Measurements from ENCODE around the gene HSPA1A.

Gene HSPA1A

DNA sequence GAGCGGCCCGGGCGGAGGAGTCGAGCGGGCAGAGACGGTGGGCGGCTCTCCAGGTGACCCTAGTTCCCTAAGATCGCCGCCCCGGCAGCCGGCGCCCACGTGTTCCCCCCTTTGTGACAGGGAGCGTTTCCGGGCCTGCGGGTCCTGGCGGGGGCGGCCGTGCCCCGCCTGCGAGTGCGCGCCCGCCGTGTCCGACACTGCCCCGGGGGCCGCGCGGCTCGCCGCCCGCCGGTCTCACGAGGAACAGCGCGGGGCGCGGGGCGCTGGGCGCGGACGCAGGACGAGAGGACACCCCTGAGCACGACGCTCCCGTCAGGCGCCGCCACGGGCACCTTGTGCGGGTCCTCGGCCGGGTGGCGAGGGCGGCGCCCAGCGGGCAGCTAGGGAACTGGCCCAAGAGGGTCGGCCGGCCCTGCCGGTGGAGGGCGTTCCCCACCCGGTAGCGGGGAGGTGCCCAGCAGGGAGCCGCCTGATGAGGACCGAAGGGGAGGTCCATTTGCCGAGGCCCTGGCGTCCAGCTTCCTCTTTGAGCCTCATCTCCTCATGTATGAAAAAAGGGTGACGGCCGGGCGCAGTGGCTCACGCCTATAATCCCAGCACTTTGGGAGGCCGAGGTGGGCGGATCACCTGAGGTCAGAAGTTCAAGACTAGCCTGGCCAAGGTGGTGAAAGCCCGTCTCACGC is 19.6 kb upstream of the HSPA1A start, which contains the start of gene VARS1 (continued):
- TF ChIP-seq, protein P1, sequence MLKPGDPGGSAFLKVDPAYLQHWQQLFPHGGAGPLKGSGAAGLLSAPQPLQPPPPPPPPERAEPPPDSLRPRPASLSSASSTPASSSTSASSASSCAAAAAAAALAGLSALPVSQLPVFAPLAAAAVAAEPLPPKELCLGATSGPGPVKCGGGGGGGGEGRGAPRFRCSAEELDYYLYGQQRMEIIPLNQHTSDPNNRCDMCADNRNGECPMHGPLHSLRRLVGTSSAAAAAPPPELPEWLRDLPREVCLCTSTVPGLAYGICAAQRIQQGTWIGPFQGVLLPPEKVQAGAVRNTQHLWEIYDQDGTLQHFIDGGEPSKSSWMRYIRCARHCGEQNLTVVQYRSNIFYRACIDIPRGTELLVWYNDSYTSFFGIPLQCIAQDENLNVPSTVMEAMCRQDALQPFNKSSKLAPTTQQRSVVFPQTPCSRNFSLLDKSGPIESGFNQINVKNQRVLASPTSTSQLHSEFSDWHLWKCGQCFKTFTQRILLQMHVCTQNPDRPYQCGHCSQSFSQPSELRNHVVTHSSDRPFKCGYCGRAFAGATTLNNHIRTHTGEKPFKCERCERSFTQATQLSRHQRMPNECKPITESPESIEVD (tag by site-specific recombination; IDR thresholded peaks at IDR 0.05), result no peak
- TF ChIP-seq ZNF292 (tag by site-specific recombination; IDR thresholded peaks at IDR 0.05; ENCODE audit: borderline replicate concordance, low read depth), result no peak
- no peak for TF ChIP-seq ZNF138 (tag by site-specific recombination; IDR thresholded peaks at IDR 0.05; ENCODE audit: borderline replicate concordance)
- TF ChIP-seq OVOL3 (tag by site-specific recombination; IDR thresholded peaks at IDR 0.05), result no peak
- peak; percentile 90 for TF ChIP-seq BCL11A (tag by site-specific recombination; IDR thresholded peaks at IDR 0.05; ENCODE audit: low read depth)
- TF ChIP-seq, protein P2, sequence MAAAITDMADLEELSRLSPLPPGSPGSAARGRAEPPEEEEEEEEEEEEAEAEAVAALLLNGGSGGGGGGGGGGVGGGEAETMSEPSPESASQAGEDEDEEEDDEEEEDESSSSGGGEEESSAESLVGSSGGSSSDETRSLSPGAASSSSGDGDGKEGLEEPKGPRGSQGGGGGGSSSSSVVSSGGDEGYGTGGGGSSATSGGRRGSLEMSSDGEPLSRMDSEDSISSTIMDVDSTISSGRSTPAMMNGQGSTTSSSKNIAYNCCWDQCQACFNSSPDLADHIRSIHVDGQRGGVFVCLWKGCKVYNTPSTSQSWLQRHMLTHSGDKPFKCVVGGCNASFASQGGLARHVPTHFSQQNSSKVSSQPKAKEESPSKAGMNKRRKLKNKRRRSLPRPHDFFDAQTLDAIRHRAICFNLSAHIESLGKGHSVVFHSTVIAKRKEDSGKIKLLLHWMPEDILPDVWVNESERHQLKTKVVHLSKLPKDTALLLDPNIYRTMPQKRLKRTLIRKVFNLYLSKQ (tag by site-specific recombination; IDR thresholded peaks at IDR 0.05; ENCODE audit: borderline replicate concordance), result no peak
- TF ChIP-seq ZNF266 (tag by site-specific recombination; IDR thresholded peaks at IDR 0.05; ENCODE audit: low read depth), result no peak
- no peak for TF ChIP-seq MYNN (tag by site-specific recombination; IDR thresholded peaks at IDR 0.05; ENCODE audit: borderline replicate concordance)
- TF ChIP-seq, protein P3, sequence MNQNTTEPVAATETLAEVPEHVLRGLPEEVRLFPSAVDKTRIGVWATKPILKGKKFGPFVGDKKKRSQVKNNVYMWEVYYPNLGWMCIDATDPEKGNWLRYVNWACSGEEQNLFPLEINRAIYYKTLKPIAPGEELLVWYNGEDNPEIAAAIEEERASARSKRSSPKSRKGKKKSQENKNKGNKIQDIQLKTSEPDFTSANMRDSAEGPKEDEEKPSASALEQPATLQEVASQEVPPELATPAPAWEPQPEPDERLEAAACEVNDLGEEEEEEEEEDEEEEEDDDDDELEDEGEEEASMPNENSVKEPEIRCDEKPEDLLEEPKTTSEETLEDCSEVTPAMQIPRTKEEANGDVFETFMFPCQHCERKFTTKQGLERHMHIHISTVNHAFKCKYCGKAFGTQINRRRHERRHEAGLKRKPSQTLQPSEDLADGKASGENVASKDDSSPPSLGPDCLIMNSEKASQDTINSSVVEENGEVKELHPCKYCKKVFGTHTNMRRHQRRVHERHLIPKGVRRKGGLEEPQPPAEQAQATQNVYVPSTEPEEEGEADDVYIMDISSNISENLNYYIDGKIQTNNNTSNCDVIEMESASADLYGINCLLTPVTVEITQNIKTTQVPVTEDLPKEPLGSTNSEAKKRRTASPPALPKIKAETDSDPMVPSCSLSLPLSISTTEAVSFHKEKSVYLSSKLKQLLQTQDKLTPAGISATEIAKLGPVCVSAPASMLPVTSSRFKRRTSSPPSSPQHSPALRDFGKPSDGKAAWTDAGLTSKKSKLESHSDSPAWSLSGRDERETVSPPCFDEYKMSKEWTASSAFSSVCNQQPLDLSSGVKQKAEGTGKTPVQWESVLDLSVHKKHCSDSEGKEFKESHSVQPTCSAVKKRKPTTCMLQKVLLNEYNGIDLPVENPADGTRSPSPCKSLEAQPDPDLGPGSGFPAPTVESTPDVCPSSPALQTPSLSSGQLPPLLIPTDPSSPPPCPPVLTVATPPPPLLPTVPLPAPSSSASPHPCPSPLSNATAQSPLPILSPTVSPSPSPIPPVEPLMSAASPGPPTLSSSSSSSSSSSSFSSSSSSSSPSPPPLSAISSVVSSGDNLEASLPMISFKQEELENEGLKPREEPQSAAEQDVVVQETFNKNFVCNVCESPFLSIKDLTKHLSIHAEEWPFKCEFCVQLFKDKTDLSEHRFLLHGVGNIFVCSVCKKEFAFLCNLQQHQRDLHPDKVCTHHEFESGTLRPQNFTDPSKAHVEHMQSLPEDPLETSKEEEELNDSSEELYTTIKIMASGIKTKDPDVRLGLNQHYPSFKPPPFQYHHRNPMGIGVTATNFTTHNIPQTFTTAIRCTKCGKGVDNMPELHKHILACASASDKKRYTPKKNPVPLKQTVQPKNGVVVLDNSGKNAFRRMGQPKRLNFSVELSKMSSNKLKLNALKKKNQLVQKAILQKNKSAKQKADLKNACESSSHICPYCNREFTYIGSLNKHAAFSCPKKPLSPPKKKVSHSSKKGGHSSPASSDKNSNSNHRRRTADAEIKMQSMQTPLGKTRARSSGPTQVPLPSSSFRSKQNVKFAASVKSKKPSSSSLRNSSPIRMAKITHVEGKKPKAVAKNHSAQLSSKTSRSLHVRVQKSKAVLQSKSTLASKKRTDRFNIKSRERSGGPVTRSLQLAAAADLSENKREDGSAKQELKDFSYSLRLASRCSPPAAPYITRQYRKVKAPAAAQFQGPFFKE (tag by site-specific recombination; IDR thresholded peaks at IDR 0.05; ENCODE audit: borderline replicate concordance), result no peak
- TF ChIP-seq REPIN1 (tag by site-specific recombination; IDR thresholded peaks at IDR 0.05; ENCODE audit: low read depth), result no peak
- TF ChIP-seq ZFP41 (tag by site-specific recombination; IDR thresholded peaks at IDR 0.05; ENCODE audit: borderline replicate concordance), result no peak
- TF ChIP-seq, protein P4, sequence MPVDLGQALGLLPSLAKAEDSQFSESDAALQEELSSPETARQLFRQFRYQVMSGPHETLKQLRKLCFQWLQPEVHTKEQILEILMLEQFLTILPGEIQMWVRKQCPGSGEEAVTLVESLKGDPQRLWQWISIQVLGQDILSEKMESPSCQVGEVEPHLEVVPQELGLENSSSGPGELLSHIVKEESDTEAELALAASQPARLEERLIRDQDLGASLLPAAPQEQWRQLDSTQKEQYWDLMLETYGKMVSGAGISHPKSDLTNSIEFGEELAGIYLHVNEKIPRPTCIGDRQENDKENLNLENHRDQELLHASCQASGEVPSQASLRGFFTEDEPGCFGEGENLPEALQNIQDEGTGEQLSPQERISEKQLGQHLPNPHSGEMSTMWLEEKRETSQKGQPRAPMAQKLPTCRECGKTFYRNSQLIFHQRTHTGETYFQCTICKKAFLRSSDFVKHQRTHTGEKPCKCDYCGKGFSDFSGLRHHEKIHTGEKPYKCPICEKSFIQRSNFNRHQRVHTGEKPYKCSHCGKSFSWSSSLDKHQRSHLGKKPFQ (tag by site-specific recombination; IDR thresholded peaks at IDR 0.05), result no peak
- TF ChIP-seq ZNF658 (tag by site-specific recombination; IDR thresholded peaks at IDR 0.05), result no peak
- TF ChIP-seq GLIS1 (tag by site-specific recombination; IDR thresholded peaks at IDR 0.05), result peak; percentile 78
- no peak for TF ChIP-seq MZF1 (tag by site-specific recombination; IDR thresholded peaks at IDR 0.05; ENCODE audit: borderline replicate concordance)
- 0 out of 2 replicates have a peak, but pooled peaks have one; percentile 35 for TF ChIP-seq ZNF843 (tag by site-specific recombination; IDR thresholded peaks at IDR 0.05)
- TF ChIP-seq ZNF16 (tag by site-specific recombination; IDR thresholded peaks at IDR 0.05; ENCODE audit: low read depth), result no peak
- peak; percentile 64 for TF ChIP-seq ZNF341 (tag by site-specific recombination; IDR thresholded peaks at IDR 0.05; ENCODE audit: low read depth)
- TF ChIP-seq ZNF248 (tag by site-specific recombination; IDR thresholded peaks at IDR 0.05), result no peak
- TF ChIP-seq ZNF157 (tag by site-specific recombination; IDR thresholded peaks at IDR 0.05), result no peak
- no peak for TF ChIP-seq ZNF747 (tag by site-specific recombination; IDR thresholded peaks at IDR 0.05)
- TF ChIP-seq, protein P5, sequence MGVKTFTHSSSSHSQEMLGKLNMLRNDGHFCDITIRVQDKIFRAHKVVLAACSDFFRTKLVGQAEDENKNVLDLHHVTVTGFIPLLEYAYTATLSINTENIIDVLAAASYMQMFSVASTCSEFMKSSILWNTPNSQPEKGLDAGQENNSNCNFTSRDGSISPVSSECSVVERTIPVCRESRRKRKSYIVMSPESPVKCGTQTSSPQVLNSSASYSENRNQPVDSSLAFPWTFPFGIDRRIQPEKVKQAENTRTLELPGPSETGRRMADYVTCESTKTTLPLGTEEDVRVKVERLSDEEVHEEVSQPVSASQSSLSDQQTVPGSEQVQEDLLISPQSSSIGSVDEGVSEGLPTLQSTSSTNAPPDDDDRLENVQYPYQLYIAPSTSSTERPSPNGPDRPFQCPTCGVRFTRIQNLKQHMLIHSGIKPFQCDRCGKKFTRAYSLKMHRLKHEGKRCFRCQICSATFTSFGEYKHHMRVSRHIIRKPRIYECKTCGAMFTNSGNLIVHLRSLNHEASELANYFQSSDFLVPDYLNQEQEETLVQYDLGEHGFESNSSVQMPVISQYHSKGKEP (tag by site-specific recombination; IDR thresholded peaks at IDR 0.05), result peak; percentile 60
- TF ChIP-seq SCRT1 (tag by site-specific recombination; IDR thresholded peaks at IDR 0.05; ENCODE audit: borderline replicate concordance), result no peak
- no peak for TF ChIP-seq ZNF174 (tag by site-specific recombination; IDR thresholded peaks at IDR 0.05)
- TF ChIP-seq, protein P6, sequence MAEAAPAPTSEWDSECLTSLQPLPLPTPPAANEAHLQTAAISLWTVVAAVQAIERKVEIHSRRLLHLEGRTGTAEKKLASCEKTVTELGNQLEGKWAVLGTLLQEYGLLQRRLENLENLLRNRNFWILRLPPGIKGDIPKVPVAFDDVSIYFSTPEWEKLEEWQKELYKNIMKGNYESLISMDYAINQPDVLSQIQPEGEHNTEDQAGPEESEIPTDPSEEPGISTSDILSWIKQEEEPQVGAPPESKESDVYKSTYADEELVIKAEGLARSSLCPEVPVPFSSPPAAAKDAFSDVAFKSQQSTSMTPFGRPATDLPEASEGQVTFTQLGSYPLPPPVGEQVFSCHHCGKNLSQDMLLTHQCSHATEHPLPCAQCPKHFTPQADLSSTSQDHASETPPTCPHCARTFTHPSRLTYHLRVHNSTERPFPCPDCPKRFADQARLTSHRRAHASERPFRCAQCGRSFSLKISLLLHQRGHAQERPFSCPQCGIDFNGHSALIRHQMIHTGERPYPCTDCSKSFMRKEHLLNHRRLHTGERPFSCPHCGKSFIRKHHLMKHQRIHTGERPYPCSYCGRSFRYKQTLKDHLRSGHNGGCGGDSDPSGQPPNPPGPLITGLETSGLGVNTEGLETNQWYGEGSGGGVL (tag by site-specific recombination; IDR thresholded peaks at IDR 0.05), result no peak

Data from HEK293 (cell line).